ENCODE measurements around the gene MEIS3. TPM values are rescaled to one million over a fixed set of nuclear protein-coding genes. Genes with fewer than 3 reads are reported as not detected.
A peak's percentile ranks its signal among the peaks of the same experiment; 100 is the strongest.

MEIS3 gene
- total and polyA plus RNA-seq, 9 of the 15 experiments (the other 6 are each of a cell fraction or from before 2014, with no cell fraction given): 0.06 to 0.80 (median 0.25) TPM; not detected in 1

DNA sequence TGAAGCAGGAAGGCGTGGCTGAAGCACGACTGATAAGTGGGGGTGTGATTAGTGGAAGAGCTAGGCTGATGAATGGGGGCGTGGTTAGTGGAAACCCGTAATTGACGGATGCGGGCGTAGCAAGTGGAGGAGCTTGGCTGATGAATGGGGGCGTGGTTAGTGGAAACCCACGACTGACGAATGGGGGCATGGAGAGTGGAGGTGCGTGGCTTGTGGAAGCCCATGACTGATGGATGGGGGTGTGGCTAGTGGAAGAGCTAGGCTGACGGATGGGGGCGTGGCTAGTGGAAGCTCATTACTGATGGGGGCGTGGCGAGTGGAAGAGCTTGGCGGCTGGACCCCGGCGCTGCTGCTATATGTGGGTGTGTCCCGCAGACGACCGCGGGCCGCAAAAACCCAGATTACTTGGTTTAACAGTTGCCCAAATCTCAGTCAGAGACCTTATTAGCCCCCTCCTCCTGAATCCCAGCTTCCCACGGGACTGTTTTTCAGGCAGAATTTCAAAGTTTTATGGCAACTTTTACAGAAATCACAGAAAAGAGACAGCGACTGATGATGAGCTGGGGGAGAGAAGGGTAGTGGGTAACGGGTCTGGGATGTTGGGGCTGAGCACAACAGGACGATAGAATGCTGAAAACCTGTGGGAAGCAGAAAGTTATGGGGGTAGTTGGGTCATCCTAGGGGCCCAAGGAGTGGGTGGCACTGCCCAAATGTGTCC lies 9.0 kb upstream of the MEIS3 start (continued):
- TF ChIP-seq PBX2 (CRISPR knock-in tag; IDR thresholded peaks at IDR 0.05; ENCODE audit: low read depth): no peak
- peak; percentile 83 for TF ChIP-seq PBX2 (tag; conservative IDR thresholded peaks at IDR 0.05; ENCODE audit: low read depth)
- peak; percentile 23 for TF ChIP-seq TBP (optimal IDR thresholded peaks at IDR 0.05; ENCODE audit: low read depth, low read length)
- TF ChIP-seq NRF1 (conservative IDR thresholded peaks at IDR 0.05 in 1 of 2, IDR thresholded peaks at IDR 0.05 in 1 of 2): peak; percentile 72 to 75
- TF ChIP-seq HDAC2 (IDR thresholded peaks at IDR 0.05): peak; percentile 87
- TF ChIP-seq FOS (IDR thresholded peaks at IDR 0.05; ENCODE audit: extremely low read depth, insufficient read length): peak; percentile 27
- no peak for TF ChIP-seq NFE2L1 (tag; IDR thresholded peaks at IDR 0.05; ENCODE audit: borderline replicate concordance, low read depth)
- TF ChIP-seq SAP30 (IDR thresholded peaks at IDR 0.05; ENCODE audit: borderline replicate concordance, insufficient read depth, low read depth, low read length, poor library complexity, severe bottlenecking): peak; percentile 7
- no peak for TF ChIP-seq PTBP1 (IDR thresholded peaks at IDR 0.05; ENCODE audit: low read depth, low read length)
- TF ChIP-seq CBFA2T3 (IDR thresholded peaks at IDR 0.05): no peak
- no peak for TF ChIP-seq ARID2 (IDR thresholded peaks at IDR 0.05)
- no peak for TF ChIP-seq SMARCB1 (IDR thresholded peaks at IDR 0.05; ENCODE audit: insufficient read length, low read depth)
- TF ChIP-seq ZNF212 (CRISPR knock-in tag; IDR thresholded peaks at IDR 0.05): no peak
- no peak for TF ChIP-seq PHTF2 (CRISPR knock-in tag; IDR thresholded peaks at IDR 0.05)
- TF ChIP-seq ZNF174 (CRISPR knock-in tag; IDR thresholded peaks at IDR 0.05): no peak
- TF ChIP-seq HNRNPH1 (optimal IDR thresholded peaks at IDR 0.05; ENCODE audit: low read depth, low read length): no peak
- TF ChIP-seq FOXJ3 (CRISPR knock-in tag; IDR thresholded peaks at IDR 0.05): no peak
- no peak for TF ChIP-seq EWSR1 (IDR thresholded peaks at IDR 0.05; ENCODE audit: borderline replicate concordance, low read depth, partially characterized antibody)
- TF ChIP-seq MTA2 (IDR thresholded peaks at IDR 0.05; ENCODE audit: low read depth): no peak
- no peak for TF ChIP-seq MXI1 (IDR thresholded peaks at IDR 0.05; ENCODE audit: low read depth, low read length)
- TF ChIP-seq HDAC1 (IDR thresholded peaks at IDR 0.05): peak in 1 of 2 experiments; percentile 16; a peak in 1 of 4 replicates
- TF ChIP-seq, protein P1, sequence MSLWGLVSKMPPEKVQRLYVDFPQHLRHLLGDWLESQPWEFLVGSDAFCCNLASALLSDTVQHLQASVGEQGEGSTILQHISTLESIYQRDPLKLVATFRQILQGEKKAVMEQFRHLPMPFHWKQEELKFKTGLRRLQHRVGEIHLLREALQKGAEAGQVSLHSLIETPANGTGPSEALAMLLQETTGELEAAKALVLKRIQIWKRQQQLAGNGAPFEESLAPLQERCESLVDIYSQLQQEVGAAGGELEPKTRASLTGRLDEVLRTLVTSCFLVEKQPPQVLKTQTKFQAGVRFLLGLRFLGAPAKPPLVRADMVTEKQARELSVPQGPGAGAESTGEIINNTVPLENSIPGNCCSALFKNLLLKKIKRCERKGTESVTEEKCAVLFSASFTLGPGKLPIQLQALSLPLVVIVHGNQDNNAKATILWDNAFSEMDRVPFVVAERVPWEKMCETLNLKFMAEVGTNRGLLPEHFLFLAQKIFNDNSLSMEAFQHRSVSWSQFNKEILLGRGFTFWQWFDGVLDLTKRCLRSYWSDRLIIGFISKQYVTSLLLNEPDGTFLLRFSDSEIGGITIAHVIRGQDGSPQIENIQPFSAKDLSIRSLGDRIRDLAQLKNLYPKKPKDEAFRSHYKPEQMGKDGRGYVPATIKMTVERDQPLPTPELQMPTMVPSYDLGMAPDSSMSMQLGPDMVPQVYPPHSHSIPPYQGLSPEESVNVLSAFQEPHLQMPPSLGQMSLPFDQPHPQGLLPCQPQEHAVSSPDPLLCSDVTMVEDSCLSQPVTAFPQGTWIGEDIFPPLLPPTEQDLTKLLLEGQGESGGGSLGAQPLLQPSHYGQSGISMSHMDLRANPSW (CRISPR knock-in tag; IDR thresholded peaks at IDR 0.05): no peak
- no peak for TF ChIP-seq HCFC1 (IDR thresholded peaks at IDR 0.05; ENCODE audit: low read depth, low read length)
- TF ChIP-seq ESRRA (IDR thresholded peaks at IDR 0.05; ENCODE audit: borderline replicate concordance, low read depth): no peak; the same call in 1 of the 2 replicates
